Liver (tissue), 9 donors: ENCODE measurements around the gene CORO2A. TPM values are rescaled to one million over a fixed set of nuclear protein-coding genes. Genes with fewer than 3 reads are reported as not detected.

Experiments used
- DNase-seq: peaks from one replicate; pipeline ENCODE4 v3.0.0-alpha.2; 2017; ENCODE audit warnings: low spot score
- H3K27ac ChIP-seq, 2 donors: one replicate each; pipeline ENCODE4 v1.7.0; 2013; ENCODE audit warnings: inconsistent platforms in 2 of 2, low read length in 2 of 2, control low read depth in 1 of 2, low read depth in 1 of 2, mild to moderate bottlenecking in 1 of 2
- H3K27me3 ChIP-seq, 4 donors: one replicate each; pipeline versions ENCODE4 v1.6.1 to v1.7.0; 2013; ENCODE audit warnings: low read length in 3 of 4, inconsistent platforms in 1 of 4, mild to moderate bottlenecking in 1 of 4, moderate library complexity in 1 of 4; ENCODE audit not compliant: control insufficient read depth in 4 of 4, insufficient read depth in 4 of 4
- H3K36me3 ChIP-seq, 4 donors: one replicate each; pipeline versions ENCODE4 v1.6.1 to v1.7.0; 2013; ENCODE audit warnings: low read length in 3 of 4, mild to moderate bottlenecking in 3 of 4, low read depth in 1 of 4, moderate library complexity in 1 of 4; ENCODE audit not compliant: control insufficient read depth in 4 of 4, insufficient read depth in 3 of 4
- H3K4me1 ChIP-seq, 4 donors: one replicate each; pipeline versions ENCODE4 v1.6.1 to v1.7.0; 2013; ENCODE audit warnings: low read length in 3 of 4, mild to moderate bottlenecking in 3 of 4, moderate library complexity in 1 of 4; ENCODE audit not compliant: control insufficient read depth in 4 of 4, insufficient read depth in 4 of 4
- H3K4me3 ChIP-seq, 3 donors: one replicate each; pipeline versions ENCODE4 v1.6.1 to v1.7.0; 2013; ENCODE audit warnings: low read length in 3 of 3, control low read depth in 1 of 3, low read depth in 1 of 3, mild to moderate bottlenecking in 1 of 3
- H3K9ac ChIP-seq, 2 donors: one replicate each; pipeline ENCODE4 v1.7.0; 2013; ENCODE audit warnings: low read length in 2 of 2, mild to moderate bottlenecking in 2 of 2, moderate library complexity in 2 of 2, control low read depth in 1 of 2, low read depth in 1 of 2
- H3K9me3 ChIP-seq, 4 donors: one replicate each; pipeline versions ENCODE4 v1.6.1 to v1.7.0; 2013; ENCODE audit warnings: low read length in 3 of 4; ENCODE audit not compliant: control insufficient read depth in 4 of 4
- CTCF ChIP-seq: fragments of 150-350 bp; IDR thresholded peaks from 2 replicates; pipeline ENCODE4 v1.5.1; 2017; ENCODE audit warnings: improper control_type of control experiment, low read depth, low read length; ENCODE audit not compliant: missing input control
- EGR1 ChIP-seq, 2 donors: IDR thresholded peaks; 2 replicates each; pipeline ENCODE4 v1.6.1; 2016 to 2018; ENCODE audit warnings: antibody characterized with exemption in 2 of 2, low read depth in 2 of 2
- FOXA1 ChIP-seq: IDR thresholded peaks from 2 replicates; pipeline ENCODE4 v1.6.1; 2016; ENCODE audit warnings: antibody characterized with exemption
- FOXA2 ChIP-seq: IDR thresholded peaks from 2 replicates; pipeline ENCODE4 v1.6.1; 2016; ENCODE audit warnings: antibody characterized with exemption
- GABPA ChIP-seq, 2 donors: IDR thresholded peaks in 1 of 2; conservative IDR thresholded peaks in 1 of 2; 2 replicates each; pipeline ENCODE4 v1.6.1; 2016; ENCODE audit warnings: antibody characterized with exemption in 2 of 2, mild to moderate bottlenecking in 1 of 2, moderate library complexity in 1 of 2
- HNF4A ChIP-seq, 2 donors: conservative IDR thresholded peaks; 2 replicates each; pipeline ENCODE4 v1.6.1; 2016; ENCODE audit warnings: antibody characterized with exemption in 2 of 2, mild to moderate bottlenecking in 2 of 2
- HNF4G ChIP-seq: IDR thresholded peaks from 2 replicates; pipeline ENCODE4 v1.6.1; 2016; ENCODE audit warnings: antibody characterized with exemption
- JUND ChIP-seq, 2 donors: IDR thresholded peaks; 2 replicates each; pipeline ENCODE4 v1.6.1; 2016; ENCODE audit warnings: antibody characterized with exemption in 2 of 2
- NR2F2 ChIP-seq: IDR thresholded peaks from 2 replicates; pipeline ENCODE4 v1.6.1; 2016; ENCODE audit warnings: antibody characterized with exemption
- RAD21 ChIP-seq, 2 donors: IDR thresholded peaks; 2 replicates each; pipeline ENCODE4 v1.6.1; 2016; ENCODE audit warnings: antibody characterized with exemption in 2 of 2, mild to moderate bottlenecking in 2 of 2
- RXRA ChIP-seq, 2 donors: IDR thresholded peaks; 2 replicates each; pipeline ENCODE4 v1.6.1; 2017 to 2018; ENCODE audit warnings: antibody characterized with exemption in 2 of 2, mild to moderate bottlenecking in 1 of 2
- SP1 ChIP-seq: IDR thresholded peaks from 2 replicates; pipeline ENCODE4 v1.6.1; 2018; ENCODE audit warnings: antibody characterized with exemption, mild to moderate bottlenecking
- TAF1 ChIP-seq: conservative IDR thresholded peaks from 2 replicates; pipeline ENCODE4 v1.6.1; 2016; ENCODE audit warnings: antibody characterized with exemption, mild to moderate bottlenecking
- YY1 ChIP-seq: IDR thresholded peaks from 2 replicates; pipeline ENCODE4 v1.6.1; 2016; ENCODE audit warnings: antibody characterized with exemption, mild to moderate bottlenecking
- WGBS: extraction: QIAGEN DNeasy Blood & Tissue Kit; methylation state at CpG from one replicate; pipeline ENCODE4 v1.1.7; 2013; 5-methylcytosine and 5-hydroxymethylcytosine counted together
- polyA plus RNA-seq, 2 donors: library from polyadenylated mRNA; stranded (reverse) in 1 of 2; unstranded in 1 of 2; fragments of 200-250 nt in 1 of 2; fragments of >200 nt in 1 of 2; fragmentation: Nextera tagmentation in 1 of 2; extraction: Ambion mirVana in 1 of 2; gene quantifications; one replicate each; pipeline versions ENCODE4 v1.2.1 to v1.2.3, GENCODE V29; 2013 to 2015
- total RNA-seq, 2 donors: library from RNA; depleted of rRNA; stranded (reverse); fragments of >200 nt; gene quantifications; one replicate each; pipeline ENCODE4 v1.2.3, GENCODE V29; 2014
- TF ChIP-seq, protein P1 (sequence below): IDR thresholded peaks from 2 replicates; pipeline ENCODE4 v1.6.1; 2016; ENCODE audit warnings: antibody characterized with exemption, mild to moderate bottlenecking
- TF ChIP-seq, protein P2 (sequence below): IDR thresholded peaks from 2 replicates; pipeline ENCODE4 v1.6.1; 2016; ENCODE audit warnings: antibody characterized with exemption
- TF ChIP-seq, protein P3 (sequence below): IDR thresholded peaks from 2 replicates; pipeline ENCODE4 v1.6.1; 2016; ENCODE audit warnings: antibody characterized with exemption
- TF ChIP-seq, protein P4 (sequence below): IDR thresholded peaks from 2 replicates; pipeline ENCODE4 v1.6.1; 2016; ENCODE audit warnings: antibody characterized with exemption
- donor health status: healthy.
- donor health status: healthy.
- donor health status: healthy.
- donor health status: healthy.
- donor health status: healthy.

The CORO2A gene
- total and polyA plus RNA-seq, 4 donors = 1.2 to 2.8 (median 1.4) TPM

DNA sequence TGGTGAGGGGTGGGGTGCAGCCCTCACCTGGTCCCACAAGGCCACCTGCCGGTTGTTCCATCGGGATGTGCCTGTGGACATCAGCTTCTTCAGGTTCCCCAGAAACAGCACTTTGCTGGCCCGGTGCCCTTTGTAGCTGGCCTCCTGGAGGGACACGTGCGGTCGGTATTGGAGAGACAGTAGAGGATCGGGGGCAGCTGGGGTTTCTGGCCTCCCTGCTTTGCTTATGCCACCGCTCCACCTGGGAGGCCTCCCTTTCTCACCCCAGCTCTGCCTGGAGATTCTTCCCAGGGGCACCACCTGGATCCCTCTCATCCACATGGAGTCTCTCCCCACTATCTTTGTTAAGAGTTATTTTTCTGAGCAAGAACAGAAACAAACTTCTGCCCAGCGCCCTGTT lies 60.3 kb downstream of the CORO2A start:
- no peaks in the 10 kb centered on the region for H3K27me3 ChIP-seq
- no peaks in the 10 kb centered on the region for H3K4me1 ChIP-seq
- H3K9ac ChIP-seq = no peak overlapping the region
- TF ChIP-seq FOXA1 = no peak
- no peak for TF ChIP-seq FOXA2
- TF ChIP-seq, protein P1, sequence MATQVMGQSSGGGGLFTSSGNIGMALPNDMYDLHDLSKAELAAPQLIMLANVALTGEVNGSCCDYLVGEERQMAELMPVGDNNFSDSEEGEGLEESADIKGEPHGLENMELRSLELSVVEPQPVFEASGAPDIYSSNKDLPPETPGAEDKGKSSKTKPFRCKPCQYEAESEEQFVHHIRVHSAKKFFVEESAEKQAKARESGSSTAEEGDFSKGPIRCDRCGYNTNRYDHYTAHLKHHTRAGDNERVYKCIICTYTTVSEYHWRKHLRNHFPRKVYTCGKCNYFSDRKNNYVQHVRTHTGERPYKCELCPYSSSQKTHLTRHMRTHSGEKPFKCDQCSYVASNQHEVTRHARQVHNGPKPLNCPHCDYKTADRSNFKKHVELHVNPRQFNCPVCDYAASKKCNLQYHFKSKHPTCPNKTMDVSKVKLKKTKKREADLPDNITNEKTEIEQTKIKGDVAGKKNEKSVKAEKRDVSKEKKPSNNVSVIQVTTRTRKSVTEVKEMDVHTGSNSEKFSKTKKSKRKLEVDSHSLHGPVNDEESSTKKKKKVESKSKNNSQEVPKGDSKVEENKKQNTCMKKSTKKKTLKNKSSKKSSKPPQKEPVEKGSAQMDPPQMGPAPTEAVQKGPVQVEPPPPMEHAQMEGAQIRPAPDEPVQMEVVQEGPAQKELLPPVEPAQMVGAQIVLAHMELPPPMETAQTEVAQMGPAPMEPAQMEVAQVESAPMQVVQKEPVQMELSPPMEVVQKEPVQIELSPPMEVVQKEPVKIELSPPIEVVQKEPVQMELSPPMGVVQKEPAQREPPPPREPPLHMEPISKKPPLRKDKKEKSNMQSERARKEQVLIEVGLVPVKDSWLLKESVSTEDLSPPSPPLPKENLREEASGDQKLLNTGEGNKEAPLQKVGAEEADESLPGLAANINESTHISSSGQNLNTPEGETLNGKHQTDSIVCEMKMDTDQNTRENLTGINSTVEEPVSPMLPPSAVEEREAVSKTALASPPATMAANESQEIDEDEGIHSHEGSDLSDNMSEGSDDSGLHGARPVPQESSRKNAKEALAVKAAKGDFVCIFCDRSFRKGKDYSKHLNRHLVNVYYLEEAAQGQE = no peak
- TF ChIP-seq JUND (IDR thresholded peaks at IDR 0.05) = no peak
- no peak for TF ChIP-seq NR2F2
- TF ChIP-seq, protein P2, sequence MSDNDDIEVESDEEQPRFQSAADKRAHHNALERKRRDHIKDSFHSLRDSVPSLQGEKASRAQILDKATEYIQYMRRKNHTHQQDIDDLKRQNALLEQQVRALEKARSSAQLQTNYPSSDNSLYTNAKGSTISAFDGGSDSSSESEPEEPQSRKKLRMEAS = no peak
- no peak for TF ChIP-seq HNF4A (conservative IDR thresholded peaks at IDR 0.05)
- TF ChIP-seq YY1 = no peak
- TF ChIP-seq, protein P3, sequence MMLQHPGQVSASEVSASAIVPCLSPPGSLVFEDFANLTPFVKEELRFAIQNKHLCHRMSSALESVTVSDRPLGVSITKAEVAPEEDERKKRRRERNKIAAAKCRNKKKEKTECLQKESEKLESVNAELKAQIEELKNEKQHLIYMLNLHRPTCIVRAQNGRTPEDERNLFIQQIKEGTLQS = no peak
- no peak for TF ChIP-seq TAF1
- TF ChIP-seq, protein P4, sequence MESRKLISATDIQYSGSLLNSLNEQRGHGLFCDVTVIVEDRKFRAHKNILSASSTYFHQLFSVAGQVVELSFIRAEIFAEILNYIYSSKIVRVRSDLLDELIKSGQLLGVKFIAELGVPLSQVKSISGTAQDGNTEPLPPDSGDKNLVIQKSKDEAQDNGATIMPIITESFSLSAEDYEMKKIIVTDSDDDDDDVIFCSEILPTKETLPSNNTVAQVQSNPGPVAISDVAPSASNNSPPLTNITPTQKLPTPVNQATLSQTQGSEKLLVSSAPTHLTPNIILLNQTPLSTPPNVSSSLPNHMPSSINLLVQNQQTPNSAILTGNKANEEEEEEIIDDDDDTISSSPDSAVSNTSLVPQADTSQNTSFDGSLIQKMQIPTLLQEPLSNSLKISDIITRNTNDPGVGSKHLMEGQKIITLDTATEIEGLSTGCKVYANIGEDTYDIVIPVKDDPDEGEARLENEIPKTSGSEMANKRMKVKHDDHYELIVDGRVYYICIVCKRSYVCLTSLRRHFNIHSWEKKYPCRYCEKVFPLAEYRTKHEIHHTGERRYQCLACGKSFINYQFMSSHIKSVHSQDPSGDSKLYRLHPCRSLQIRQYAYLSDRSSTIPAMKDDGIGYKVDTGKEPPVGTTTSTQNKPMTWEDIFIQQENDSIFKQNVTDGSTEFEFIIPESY = no peak
- TF ChIP-seq SP1 = no peak
- no peak for TF ChIP-seq RXRA (IDR thresholded peaks at IDR 0.05)
- TF ChIP-seq RAD21 (IDR thresholded peaks at IDR 0.05) = no peak
- no peak for TF ChIP-seq GABPA (IDR thresholded peaks at IDR 0.05 in 1 of 2, conservative IDR thresholded peaks at IDR 0.05 in 1 of 2)
- TF ChIP-seq EGR1 (IDR thresholded peaks at IDR 0.05; ENCODE audit: low read depth in 2 of 2) = no peak
- TF ChIP-seq CTCF = no peak
- no peak for TF ChIP-seq HNF4G
- 92% methylated on average over 9 of the region's 9 CpGs for WGBS
- H3K36me3 ChIP-seq = peaks cover 0 to 4% (median 1%) of the 10 kb centered on the region in 4 donors
- no peaks in the 10 kb centered on the region for H3K9me3 ChIP-seq
- no peak overlapping the region for H3K27ac ChIP-seq
- no peak overlapping the region for H3K4me3 ChIP-seq
- DNase-seq = no peak
